ENCODE data around the gene SRRM3. TPM values are rescaled to one million over a fixed set of nuclear protein-coding genes. Genes with fewer than 3 reads are reported as not detected.
A peak's percentile ranks its signal among the peaks of the same experiment; 100 is the strongest.

SRRM3 gene
- total RNA-seq, 2 donors from 2014 or later, result 4.1 to 5.0 TPM

- Histone ChIP-seq H3K9ac (ENCODE audit: extremely low read depth, low read length, poor library complexity, severe bottlenecking) (no peak overlapping the region), H3K4me1 (ENCODE audit: control insufficient read depth, insufficient read depth, low read length) (no peaks in the 10 kb centered on the region), H3K4me3 (ENCODE audit: low read length) (no peak overlapping the region), H3K27me3 (ENCODE audit: control insufficient read depth, insufficient read depth, low read length, poor library complexity, severe bottlenecking) (no peaks in the 10 kb centered on the region), H3K27ac (ENCODE audit: low read depth, low read length) (no peak overlapping the region), H3K36me3 (ENCODE audit: control insufficient read depth, insufficient read depth, low read length) (no peaks in the 10 kb centered on the region), H3K9me3 (ENCODE audit: control insufficient read depth, low read length) (no peaks in the 10 kb centered on the region)
- H3K36me3 Mint-ChIP-seq (ENCODE audit: low read depth), result no peaks in the 10 kb centered on the region
- H3K9me3 Mint-ChIP-seq, result peaks cover 5% of the 10 kb centered on the region
- DNase-seq, result no peak
- no peak overlapping the region for H3K27ac Mint-ChIP-seq
- H3K4me1 Mint-ChIP-seq, result peaks cover 8% of the 10 kb centered on the region
- H3K4me3 Mint-ChIP-seq, result no peak overlapping the region
- H3K27me3 Mint-ChIP-seq (ENCODE audit: insufficient read depth), result no peaks in the 10 kb centered on the region
- 89 to 94% methylated on average over 3 to 6 of the region's 6 CpGs for WGBS, 2 experiments (ENCODE audit: insufficient coverage in 1 of 2, insufficient read length in 1 of 2)
- TF ChIP-seq, protein P1, sequence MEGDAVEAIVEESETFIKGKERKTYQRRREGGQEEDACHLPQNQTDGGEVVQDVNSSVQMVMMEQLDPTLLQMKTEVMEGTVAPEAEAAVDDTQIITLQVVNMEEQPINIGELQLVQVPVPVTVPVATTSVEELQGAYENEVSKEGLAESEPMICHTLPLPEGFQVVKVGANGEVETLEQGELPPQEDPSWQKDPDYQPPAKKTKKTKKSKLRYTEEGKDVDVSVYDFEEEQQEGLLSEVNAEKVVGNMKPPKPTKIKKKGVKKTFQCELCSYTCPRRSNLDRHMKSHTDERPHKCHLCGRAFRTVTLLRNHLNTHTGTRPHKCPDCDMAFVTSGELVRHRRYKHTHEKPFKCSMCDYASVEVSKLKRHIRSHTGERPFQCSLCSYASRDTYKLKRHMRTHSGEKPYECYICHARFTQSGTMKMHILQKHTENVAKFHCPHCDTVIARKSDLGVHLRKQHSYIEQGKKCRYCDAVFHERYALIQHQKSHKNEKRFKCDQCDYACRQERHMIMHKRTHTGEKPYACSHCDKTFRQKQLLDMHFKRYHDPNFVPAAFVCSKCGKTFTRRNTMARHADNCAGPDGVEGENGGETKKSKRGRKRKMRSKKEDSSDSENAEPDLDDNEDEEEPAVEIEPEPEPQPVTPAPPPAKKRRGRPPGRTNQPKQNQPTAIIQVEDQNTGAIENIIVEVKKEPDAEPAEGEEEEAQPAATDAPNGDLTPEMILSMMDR (conservative IDR thresholded peaks at IDR 0.05), result no peak
These were observed 12.4 kb upstream of the SRRM3 start for GRCh38 chr7:76189276-76189675.

DNA sequence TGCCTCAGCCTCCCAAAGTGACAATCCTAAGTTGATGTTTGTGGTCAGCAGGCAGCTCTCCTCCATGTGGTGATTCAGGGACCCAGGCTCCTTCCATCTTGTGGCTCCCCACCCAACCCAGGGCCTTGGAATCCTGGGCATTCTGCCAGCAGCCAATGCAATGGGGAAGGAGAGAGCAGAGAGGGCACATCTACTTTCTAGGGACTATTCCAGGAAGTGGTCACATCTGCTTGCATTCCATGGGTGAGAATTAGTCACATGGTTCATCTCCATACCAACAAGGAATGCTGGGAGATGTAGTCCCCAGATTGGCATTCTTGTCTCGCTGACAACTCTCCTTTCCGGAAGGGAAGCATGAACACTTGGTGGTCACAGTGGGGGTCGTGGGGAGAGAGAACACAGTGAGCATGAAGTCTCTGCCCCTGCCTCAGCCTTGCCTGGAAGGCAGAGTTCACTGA lies 9.9 kb upstream of the SRRM3 start:
- TF ChIP-seq, protein P1 (conservative IDR thresholded peaks at IDR 0.05), result no peak
- H3K27ac Mint-ChIP-seq, result peak overlapping the region; percentile 88
- no peak overlapping the region for H3K9ac ChIP-seq (ENCODE audit: extremely low read depth, low read length, poor library complexity, severe bottlenecking)
- no peaks in the 10 kb centered on the region for H3K27me3 ChIP-seq (ENCODE audit: control insufficient read depth, insufficient read depth, low read length, poor library complexity, severe bottlenecking)
- H3K4me3 Mint-ChIP-seq, result no peak overlapping the region
- H3K4me1 Mint-ChIP-seq, result no peaks in the 10 kb centered on the region
- H3K27me3 Mint-ChIP-seq (ENCODE audit: insufficient read depth), result no peaks in the 10 kb centered on the region
- H3K4me1 ChIP-seq (ENCODE audit: control insufficient read depth, insufficient read depth, low read length), result no peaks in the 10 kb centered on the region
- WGBS, 2 experiments (ENCODE audit: insufficient coverage in 1 of 2, insufficient read length in 1 of 2), result 23 to 29% methylated on average over 3 of the region's 3 CpGs
- no peaks in the 10 kb centered on the region for H3K36me3 ChIP-seq (ENCODE audit: control insufficient read depth, insufficient read depth, low read length)
- peak overlapping the region; percentile 12 for H3K4me3 ChIP-seq (ENCODE audit: low read length)
- no peak overlapping the region for H3K27ac ChIP-seq (ENCODE audit: low read depth, low read length)
- H3K36me3 Mint-ChIP-seq (ENCODE audit: low read depth), result no peaks in the 10 kb centered on the region
- H3K9me3 Mint-ChIP-seq, result peaks cover 5% of the 10 kb centered on the region
- H3K9me3 ChIP-seq (ENCODE audit: control insufficient read depth, low read length), result no peaks in the 10 kb centered on the region
- DNase-seq, result peak; percentile 82

DNA sequence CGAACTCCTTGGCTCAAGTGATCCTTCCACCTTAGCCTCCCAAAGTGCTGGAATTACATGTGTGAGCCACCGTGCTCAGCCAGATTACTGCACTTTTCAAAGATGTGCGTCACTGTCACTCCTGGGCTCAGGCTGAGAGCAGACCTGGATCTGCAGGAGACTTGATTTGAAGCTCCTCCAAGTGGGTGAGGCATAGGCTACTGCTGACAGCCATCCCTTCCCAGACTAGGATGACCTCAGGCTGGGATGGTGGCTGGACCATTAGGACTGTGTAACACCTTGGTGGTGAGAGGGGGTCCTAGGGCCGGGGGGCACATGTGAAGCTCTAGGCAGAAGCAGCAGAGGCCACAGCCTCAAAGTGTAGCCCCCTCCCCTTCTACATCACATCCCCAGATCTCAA lies 8.2 kb upstream of the SRRM3 start:
- H3K27ac Mint-ChIP-seq, result no peak overlapping the region
- no peaks in the 10 kb centered on the region for H3K4me1 Mint-ChIP-seq
- Histone ChIP-seq H3K4me3 (ENCODE audit: low read length) (no peak overlapping the region), H3K4me1 (ENCODE audit: control insufficient read depth, insufficient read depth, low read length) (no peaks in the 10 kb centered on the region), H3K9me3 (ENCODE audit: control insufficient read depth, low read length) (no peaks in the 10 kb centered on the region), H3K27ac (ENCODE audit: low read depth, low read length) (peak overlapping the region; percentile 57), H3K36me3 (ENCODE audit: control insufficient read depth, insufficient read depth, low read length) (no peaks in the 10 kb centered on the region), H3K27me3 (ENCODE audit: control insufficient read depth, insufficient read depth, low read length, poor library complexity, severe bottlenecking) (no peaks in the 10 kb centered on the region), H3K9ac (ENCODE audit: extremely low read depth, low read length, poor library complexity, severe bottlenecking) (no peak overlapping the region)
- 86 to 92% methylated on average over 3 to 4 of the region's 4 CpGs for WGBS, 2 experiments (ENCODE audit: insufficient coverage in 1 of 2, insufficient read length in 1 of 2)
- H3K27me3 Mint-ChIP-seq (ENCODE audit: insufficient read depth), result no peaks in the 10 kb centered on the region
- no peak overlapping the region for H3K4me3 Mint-ChIP-seq
- no peak for DNase-seq
- TF ChIP-seq, protein P1 (conservative IDR thresholded peaks at IDR 0.05), result no peak
- no peaks in the 10 kb centered on the region for H3K36me3 Mint-ChIP-seq (ENCODE audit: low read depth)
- peaks cover 5% of the 10 kb centered on the region for H3K9me3 Mint-ChIP-seq

Measured in endodermal cell (in vitro differentiated cells).